Ishikawa (cell line): ENCODE measurements around the gene NLGN1.

ENCODE experiments used
- CEBPB ChIP-seq: IDR thresholded peaks from 2 replicates; pipeline ENCODE4 v1.6.1; 2012
- CREB1 ChIP-seq: IDR thresholded peaks from 2 replicates; pipeline ENCODE4 v1.6.1; 2012; ENCODE audit warnings: low read depth
- REST ChIP-seq: IDR thresholded peaks from 2 replicates; pipeline ENCODE4 v1.6.1; 2012; ENCODE audit warnings: low read depth, mild to moderate bottlenecking

DNA sequence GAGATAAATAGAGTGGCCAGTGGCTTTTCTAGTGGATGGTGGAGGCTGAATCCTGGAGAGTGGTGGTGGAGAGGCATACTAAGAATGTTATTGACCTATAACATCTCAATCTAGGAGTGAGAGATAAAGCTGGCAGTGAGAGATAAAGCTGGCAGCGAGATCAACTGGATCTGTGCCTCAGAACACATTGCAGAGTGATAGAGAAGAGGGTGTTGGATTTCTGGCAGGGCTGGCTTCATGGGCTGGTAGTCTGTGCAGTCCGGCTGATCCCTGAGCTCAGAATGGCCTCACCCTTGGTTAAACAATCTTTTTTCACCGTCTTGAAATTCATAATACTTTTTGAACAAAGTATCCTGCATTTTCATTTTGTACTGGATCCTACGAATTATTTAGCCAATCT is 221.2 kb downstream of the NLGN1 start:
- TF ChIP-seq REST (no peak), CREB1 (no peak), CEBPB (no peak)
